ENCODE data around the gene RPTOR.

RPTOR gene

GRCh38 chr17:80956321-80957190, 411.9 kb downstream of the RPTOR start:
- DNase-seq, result no peak

- no peak for DNase-seq
These were observed 412.9 kb downstream of the RPTOR start for GRCh38 chr17:80957461-80957941.

GRCh38 chr17:80959330-80960036, 414.8 kb downstream of the RPTOR start:
- no peak for DNase-seq

- no peak for DNase-seq
These were observed 415.6 kb downstream of the RPTOR start for GRCh38 chr17:80960037-80960796.

GRCh38 chr17:80960797-80961452, 416.3 kb downstream of the RPTOR start:
- no peak for DNase-seq

- DNase-seq, result no peak
These were observed 417.1 kb downstream of the RPTOR start for GRCh38 chr17:80961541-80962330.

GRCh38 chr17:80962356-80963329, 418.0 kb downstream of the RPTOR start:
- no peak for DNase-seq

GRCh38 chr17:80963812-80964543, 419.3 kb downstream of the RPTOR start:
- no peak for DNase-seq

GRCh38 chr17:80964544-80964856, 419.9 kb downstream of the RPTOR start:
- DNase-seq, result no peak

GRCh38 chr17:80964859-80965580, 420.4 kb downstream of the RPTOR start:
- DNase-seq, result no peak

- no peak for DNase-seq
These were observed 421.0 kb downstream of the RPTOR start for GRCh38 chr17:80965606-80966005.

GRCh38 chr17:80967404-80967872, 422.8 kb downstream of the RPTOR start:
- no peak for DNase-seq

GRCh38 chr17:80968602-80969029, 424.0 kb downstream of the RPTOR start:
- no peak for DNase-seq

GRCh38 chr17:80969030-80969673, 424.5 kb downstream of the RPTOR start:
- no peak for DNase-seq

GRCh38 chr17:80969674-80970043, 425.0 kb downstream of the RPTOR start:
- no peak for DNase-seq

GRCh38 chr17:80970044-80970761, 425.6 kb downstream of the RPTOR start:
- DNase-seq, result peak; percentile 34

- DNase-seq, result no peak
These were observed 426.4 kb downstream of the RPTOR start for GRCh38 chr17:80970762-80971703.
